HG03108 (cell line): ENCODE results near the gene MEF2D.

Experiments used
- ATAC-seq: cut with Tn5 transposase; IDR thresholded peaks from one replicate; pipeline ENCODE4 v1.9.1; 2021; ENCODE audit warnings: moderate library complexity; ENCODE audit not compliant: unreplicated experiment

Gene MEF2D

DNA sequence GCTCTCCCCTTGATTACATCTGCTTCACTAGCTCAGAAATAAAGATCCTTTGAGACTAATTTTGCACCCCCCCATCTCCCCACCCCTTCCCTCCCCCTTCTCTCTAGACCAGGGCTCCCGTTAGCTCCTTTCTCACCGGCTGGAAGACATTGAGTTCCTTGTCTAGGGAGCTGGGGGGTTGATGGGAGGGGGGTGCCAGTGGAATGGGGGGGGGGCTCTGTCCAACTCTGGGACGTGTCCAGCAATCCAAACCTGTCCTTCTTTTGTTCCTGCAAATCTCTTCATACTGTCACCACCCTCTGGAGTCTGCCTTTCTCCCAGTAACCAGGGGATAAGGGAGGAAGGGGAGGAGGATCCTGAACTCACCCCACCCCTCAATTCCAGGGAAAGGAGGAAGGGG is 69.7 kb downstream of the MEF2D start:
- no peak for ATAC-seq

DNA sequence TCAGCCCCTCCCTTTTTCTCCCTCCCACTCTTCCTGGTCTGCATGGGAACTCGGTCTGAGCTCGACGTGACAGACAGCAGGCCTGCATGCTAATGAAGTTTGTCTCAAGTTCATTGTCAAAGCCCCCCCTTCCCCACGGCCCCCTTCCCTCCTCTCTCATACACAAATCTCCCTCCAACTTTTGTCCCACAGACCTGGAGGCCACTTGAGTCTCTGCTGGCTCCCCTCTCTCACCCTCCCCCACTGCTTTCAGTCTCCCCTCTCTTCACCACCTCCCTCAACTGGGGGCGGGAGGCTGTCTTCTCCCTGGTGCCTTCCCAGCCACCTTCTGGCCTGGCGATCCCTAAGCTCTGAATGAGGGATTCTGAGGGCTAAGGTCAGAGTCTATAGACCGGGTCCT is 70.3 kb downstream of the MEF2D start:
- no peak for ATAC-seq

DNA sequence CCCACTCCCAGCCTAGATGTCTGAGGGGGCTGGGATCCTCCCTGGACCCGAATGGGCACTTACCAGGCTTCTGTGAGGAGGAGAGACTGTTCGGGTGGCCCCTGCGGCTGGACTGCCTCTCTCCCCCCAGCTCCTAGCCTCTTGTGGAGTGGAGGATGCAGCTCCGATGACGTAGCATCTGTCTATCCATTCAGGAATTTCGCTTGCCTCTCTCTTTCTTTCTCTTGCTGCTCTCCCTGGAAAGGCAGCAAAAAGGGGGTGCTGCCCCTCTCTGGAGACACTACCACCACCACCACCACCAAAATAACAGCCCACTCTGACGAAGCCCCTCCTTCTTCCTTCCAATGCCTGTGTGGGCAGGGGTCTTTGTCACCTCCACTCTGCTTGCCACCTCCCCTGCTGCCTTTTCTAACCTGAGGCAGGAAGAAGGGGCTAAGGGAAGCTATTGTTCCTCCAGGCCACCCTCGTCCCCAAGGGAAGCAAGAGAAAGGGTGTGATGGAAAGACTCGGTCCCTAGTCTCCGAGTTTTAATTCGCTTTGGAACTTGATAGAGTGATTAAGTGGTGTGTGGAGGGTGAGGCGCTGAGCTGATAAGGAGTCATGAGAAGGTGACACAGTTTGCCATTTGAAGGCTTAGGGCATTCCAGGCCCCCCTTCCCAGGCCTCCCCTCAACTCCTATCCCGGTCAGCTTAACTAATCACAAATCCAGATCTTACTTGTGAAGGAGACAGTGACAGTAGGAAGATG is 71.1 kb downstream of the MEF2D start:
- ATAC-seq = no peak

DNA sequence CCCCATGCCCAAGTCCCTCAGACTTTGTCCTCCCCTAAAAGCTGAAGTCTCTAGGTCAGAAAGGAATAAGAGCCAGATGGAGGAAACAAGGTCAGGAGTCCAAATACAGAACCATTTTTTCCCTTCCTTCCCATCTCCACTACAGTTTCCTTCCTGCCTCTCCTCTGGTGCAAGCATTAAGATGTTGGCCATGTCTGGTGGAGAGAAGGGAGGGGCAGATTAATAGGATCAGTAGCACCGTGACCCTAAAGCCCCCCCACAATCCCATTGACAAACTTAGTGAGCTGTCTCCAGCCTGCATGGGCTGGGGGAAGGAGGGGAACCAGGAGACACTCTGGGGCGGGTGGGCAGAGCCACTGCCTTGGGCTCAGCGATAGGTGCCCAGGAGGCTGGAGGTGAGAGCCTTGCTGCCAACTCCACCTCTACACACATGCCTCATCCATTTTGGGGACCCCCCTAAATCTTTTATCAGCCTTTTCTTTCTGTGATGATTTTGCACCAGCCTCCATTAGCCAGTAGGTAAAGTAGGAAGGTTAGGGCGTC is 71.8 kb downstream of the MEF2D start:
- no peak for ATAC-seq

DNA sequence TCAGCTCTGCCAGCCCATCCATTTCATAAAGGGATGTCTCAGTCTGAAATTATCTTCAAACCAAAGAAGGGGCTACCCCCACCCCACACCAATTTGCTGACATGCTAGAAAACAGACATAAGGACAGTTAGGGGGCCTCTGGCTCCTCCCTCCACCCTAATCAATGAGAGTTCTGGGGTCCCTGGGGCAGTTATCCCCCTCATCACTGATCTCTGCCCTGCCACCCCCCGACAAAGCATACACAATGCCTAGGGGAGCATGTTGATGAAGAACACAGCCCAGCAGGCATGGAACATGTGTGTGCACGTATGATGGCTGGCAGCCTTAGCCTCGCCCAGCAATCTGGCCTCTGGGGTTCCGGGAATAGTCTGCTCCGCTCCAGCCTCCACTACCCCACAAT is 72.6 kb downstream of the MEF2D start:
- no peak for ATAC-seq

DNA sequence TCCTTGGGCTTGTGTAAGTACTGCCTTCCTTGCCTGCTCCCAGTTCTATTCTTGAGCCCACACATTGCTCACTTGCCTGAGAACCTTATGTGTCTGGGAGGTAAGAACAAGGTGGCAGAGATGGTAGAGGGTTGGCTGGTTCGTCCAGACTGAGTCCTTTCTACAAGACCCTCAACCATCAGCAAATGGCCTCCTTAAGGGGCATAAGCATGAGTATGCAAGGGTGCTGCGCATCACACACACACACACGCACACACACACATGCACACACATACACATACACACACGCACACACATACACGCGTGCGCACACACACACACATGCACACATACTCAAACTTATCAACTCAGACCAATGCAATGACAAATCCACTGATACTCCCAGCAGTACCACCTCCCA is 74.6 kb downstream of the MEF2D start:
- ATAC-seq = no peak

DNA sequence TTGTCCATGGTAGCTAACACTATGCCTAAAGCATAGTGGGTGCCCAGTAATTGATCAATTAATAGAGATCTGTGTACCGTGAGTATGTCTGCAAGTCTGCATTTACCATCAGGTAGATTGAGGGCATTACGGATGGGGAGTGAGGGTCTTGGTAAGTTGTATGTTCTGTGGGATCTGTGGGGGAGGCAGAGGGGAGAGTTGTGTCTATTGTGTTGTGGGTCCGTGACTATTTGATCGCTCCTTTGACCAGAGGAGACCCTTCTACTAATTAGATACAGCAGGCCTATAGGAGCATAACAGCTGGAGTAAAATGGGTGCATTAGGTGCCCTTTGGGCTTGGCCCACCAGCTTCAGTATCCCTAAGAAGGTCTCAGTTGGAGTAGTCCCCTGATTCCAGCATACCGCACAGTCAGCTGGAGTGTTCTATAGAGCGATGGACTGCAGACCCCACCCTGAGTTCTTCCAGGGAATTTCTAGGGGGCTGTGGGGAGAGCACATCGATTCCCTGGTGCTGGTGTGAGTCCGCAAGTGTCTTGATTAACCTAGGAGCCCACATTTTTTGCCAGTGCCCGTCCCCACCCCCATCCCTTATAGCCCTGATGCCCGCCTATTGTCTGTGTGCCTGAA is 75.7 kb downstream of the MEF2D start:
- ATAC-seq = no peak

DNA sequence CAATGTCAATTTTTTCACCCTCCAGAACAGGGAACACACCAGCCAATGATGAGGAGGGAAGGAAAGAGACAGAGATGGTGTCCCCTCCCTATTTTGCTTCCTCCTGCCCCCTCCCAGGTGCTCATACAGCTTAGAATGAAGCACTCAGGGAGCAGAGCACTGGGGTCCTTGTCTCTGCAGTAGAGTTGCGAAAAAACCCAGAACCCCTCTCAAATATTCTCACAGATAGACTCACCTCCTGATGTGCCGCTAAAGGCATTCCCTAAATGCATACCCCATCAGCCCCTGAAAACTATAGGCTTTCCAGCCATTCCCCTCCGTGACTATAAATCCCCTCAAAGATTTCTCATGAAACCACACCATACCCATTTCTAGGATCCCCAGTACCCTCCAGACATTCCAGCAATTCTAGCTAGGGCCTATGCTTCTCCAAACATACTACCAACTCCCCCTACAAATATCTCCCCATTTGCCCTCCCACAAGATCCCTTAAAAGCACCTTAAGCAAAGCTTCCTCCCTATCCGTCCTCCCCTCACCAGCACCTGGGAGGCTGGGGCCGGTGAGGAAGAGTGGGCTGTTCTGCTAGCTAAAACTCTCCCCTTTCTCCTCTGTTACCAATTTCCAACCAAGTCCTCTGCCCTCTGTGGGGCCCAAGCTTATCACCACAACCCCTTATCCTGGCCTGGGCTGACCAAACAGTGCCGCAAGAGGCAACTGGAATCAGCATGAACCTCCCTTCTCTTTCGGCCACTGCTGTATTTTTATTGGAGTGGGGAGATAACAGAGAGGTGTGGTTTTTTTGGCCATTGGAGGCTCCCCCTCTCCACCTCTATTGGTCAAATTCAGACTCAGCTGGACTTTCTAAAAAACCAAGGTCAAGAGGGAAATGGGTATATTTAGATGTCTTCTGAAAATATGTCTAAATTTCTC is 76.9 kb downstream of the MEF2D start:
- ATAC-seq = no peak

DNA sequence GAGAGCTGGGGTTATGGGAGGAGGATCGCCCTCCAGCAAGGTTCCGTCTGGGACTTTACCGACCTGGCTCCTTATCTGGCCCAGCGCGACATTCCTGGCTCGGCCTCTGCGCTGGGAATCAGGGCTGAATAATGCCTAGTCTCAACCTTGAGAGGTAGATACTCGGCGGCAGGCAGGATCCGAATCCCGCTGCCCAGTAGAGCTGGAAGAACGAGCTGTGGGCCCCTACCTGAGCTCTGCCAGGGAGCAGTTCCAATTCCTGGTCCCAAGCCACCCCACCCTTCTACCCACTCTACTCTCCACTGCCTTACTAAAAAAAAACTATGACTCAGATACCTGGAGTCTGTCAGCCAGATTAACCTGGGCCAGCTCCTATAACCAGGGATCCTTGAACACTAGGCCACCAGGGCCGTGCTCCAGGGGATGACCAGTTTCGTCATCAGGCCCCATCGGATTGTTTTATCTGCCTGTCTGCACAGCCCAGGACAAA is 77.9 kb downstream of the MEF2D start:
- no peak for ATAC-seq

DNA sequence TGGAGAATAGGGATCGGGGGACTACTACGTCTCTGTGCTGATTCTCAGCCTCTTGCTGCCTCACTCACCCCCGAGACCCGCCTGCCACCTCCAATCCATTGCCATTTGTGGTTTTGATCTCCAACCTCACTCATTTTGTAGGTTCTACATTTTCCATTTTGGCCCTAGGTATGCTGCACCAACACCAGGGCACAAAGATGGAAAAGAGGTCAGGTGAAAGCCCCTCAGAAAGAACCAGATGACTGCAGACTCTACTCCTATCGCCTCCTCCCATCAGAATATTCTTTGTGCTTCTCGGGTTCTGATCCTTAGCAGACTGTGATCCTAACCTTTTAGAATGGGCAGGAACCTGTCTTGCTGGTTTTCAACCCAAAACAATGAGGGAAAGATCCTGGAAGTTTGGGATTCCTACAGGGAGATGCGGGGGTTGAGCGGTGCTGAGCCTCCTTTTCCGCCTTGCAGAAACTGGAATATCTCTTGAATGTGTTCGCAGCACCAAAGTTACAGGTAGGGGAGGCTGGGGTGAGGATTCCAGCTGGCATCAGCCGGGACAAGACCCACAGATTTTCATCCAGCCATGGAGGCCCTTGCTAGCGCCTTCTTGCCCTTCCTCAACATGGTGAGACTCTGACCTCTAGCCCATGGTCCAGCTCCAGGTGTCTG is 78.5 kb downstream of the MEF2D start:
- no peak for ATAC-seq

DNA sequence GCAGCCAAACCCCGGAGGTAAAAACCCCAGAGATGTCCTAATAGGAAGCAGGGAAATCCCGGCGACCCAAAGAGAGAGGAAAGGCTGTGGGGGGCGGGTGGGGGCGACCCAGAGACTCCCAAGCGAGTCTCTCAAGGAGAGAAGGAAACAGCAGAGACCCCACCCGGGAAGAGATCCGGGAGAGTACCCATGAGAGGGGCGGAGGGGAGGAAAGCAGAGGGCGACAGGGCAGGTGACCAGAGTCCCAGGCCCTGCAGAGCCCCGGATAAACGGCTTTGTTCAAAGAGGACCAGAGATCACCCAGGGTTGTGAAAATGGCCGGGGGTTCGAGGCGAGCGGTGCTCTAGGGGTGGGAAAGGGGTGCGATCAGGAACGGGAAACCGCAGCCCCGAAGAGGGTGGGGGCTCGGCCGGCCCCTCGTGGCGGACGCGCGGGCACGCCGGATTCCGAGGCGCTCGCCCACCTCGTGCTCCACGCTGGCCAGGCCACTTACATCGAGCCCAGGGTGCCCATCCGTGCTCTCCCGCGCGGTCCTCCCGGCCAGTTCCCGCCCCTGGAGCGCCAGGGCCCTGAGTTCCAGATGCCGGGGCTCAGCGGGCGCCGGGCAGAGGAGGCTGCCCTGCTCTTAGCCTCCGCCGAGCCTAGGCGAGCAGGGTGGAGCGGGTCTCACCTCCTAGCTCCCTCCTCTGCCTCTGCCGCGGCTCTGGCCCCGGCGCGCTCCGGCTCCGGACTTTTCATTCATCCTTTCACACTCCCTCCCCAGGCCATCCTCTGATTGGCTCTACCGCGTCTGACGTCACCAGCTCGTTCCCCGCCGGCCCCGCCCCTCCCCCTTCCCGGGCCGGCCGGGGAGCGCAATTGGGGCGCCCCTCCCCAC is 79.3 kb downstream of the MEF2D start:
- ATAC-seq = no peak

DNA sequence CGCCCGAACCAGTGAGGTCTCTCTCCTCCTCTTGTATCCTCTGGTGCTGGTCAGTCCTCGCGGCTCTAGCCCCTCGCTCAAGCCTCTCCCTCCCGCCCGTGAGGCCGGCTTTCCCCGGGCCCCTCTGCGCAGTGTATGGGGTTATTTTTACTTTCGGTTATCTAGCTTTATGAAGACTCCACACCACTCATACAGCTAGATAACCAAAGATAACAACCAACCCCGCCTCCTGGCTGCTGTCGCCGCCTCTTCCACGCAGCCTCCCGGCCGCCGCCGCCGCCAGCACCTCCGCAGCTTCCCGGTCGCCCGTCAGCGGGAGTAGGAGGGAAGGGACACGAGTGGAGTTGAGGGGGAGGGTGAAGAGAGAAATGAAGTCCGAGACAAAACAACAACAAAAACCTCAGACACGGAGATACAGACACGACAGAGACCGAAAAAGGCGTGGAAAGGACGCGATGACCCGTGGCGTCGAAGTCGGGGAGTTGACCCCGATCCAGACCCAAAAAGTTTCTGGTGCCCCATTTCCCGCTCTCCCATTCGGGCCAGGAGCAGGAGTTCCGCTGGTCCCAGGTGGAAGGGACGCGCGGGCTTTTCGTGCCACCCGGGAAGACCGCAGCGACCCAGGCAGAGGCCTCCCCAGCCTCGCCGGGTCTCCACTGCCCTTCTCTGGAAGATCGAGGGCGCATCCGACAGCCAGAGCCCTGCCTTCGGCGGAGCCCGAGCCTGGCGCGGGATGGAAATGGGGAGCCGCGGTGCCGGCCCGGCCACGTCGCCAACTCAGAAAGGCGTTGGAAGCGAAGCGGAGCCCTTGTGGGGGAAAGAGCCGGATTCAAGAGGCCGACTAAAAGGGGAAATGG is 80.1 kb downstream of the MEF2D start:
- no peak for ATAC-seq

DNA sequence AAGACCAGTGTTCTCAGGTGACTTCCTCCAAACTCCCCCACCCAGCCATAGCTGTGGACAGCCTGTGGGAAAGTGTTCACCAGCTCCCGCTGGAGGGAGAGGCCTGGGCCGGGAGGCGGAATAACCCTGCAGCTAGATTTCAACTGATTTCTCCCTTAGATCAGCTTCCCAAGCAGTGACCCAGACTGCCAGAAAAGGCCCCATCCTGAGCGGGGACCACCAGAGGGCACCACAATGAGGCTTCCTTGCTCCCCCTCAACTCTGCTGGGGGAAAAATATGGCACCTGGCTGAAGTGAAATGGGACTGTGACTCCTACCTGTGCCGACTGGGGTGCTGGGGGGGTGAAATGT is 80.7 kb downstream of the MEF2D start:
- no peak for ATAC-seq

DNA sequence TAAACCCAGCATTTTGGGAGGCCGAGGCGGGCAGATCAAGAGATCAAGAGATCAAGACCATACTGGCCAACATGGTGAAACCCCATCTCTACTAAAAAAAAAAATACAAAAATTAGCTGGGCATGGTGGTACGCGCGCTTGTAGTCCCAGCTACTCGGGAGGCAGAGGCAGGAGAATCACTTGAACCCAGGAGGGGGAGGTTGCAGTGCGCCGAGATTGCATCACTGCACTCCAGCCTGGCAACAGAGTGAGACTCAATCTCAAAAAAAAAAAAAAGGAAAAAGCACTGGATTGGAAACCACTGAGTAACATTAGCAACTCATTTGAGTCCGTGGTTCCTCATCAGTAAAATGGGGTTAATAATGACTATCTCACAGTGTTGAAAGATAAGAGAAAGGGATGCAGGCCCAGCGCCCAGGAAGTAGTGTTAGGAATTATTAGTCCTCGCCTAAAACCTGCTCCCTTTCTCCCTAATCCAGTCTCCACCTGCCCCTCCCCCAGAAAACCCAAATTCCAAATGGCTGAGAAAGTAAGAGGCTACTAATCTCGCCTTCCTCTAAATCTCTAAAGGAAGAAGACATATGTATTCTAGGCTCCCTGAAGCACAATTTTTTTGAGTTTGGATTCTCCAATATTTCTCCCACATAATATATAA is 82.0 kb downstream of the MEF2D start:
- no peak for ATAC-seq

DNA sequence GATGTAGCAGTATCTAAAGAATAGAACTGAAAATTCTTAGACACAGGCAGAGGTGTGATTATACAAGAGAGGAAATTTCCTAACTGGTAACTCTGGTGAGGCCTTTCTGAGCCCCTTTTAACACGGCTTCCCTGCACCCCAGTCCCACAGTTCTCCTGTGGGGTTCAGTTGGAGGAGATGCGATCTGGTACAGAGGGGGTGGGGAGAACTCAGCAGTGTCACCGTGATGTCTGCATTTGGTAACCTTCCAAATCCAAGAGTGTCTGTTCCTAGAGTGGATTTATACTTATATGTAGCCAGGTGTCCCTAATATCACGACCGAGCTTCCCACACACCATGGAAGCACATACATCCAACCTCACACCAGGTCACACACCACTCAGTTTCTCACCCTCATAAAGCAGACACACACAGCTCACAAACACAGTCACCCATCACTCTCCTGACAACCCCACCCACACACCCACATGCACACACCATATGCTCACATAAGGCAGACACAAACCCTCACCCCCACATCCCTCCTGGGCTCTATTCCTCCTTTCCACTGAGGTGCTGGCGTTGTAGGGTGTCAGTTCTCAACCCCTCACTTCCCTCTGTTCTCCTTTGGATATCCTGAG is 83.1 kb downstream of the MEF2D start:
- no peak for ATAC-seq

DNA sequence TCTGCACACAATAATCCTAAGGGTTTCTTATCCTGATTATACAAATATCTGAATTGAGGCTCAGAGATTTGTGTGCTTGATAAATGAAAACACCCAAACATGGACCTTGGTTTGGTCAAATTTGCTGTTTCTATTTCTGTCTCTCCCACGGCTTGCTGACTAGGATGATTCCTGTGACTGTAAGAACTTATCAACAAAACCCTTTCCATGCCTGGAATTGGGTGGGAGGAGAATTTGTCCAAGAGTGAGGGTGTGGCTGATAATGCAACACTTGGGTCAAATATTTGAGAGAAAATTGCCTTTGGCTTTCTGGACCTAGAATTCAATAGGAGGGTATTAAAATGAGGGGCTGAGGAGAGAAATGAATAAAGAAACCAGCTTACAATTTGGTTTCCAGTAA is 83.6 kb downstream of the MEF2D start:
- no peak for ATAC-seq

DNA sequence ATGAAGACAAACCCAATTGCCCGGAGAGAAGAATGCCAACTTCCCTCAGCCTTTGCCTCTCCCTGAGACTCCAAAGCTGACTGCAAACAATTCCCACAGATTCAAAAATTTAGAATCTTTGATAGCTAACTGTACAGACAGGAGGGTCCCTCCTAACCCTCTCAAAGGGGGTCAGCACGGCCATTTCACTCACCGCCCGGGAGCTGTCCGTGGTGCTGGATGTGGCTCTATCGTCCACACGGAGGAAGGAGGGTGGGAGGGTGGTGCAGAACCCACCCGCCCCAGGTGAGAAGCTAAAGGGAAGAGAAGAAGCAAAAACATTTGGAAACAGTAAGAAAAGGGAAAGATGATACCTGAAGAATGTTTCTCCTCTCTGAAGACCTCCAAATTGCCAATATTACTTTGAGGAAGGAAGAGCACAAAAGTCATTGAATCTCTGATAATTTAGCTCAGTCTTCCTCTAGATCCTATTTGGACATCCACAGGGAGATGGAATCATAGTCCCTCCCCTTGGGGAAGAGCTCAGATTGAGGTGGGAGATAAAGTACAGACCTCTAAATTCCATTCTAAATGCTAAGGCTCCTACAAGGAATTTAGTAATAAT is 86.0 kb downstream of the MEF2D start:
- ATAC-seq = no peak
